ENCODE measurements around the gene U2AF1L4.

DNA sequence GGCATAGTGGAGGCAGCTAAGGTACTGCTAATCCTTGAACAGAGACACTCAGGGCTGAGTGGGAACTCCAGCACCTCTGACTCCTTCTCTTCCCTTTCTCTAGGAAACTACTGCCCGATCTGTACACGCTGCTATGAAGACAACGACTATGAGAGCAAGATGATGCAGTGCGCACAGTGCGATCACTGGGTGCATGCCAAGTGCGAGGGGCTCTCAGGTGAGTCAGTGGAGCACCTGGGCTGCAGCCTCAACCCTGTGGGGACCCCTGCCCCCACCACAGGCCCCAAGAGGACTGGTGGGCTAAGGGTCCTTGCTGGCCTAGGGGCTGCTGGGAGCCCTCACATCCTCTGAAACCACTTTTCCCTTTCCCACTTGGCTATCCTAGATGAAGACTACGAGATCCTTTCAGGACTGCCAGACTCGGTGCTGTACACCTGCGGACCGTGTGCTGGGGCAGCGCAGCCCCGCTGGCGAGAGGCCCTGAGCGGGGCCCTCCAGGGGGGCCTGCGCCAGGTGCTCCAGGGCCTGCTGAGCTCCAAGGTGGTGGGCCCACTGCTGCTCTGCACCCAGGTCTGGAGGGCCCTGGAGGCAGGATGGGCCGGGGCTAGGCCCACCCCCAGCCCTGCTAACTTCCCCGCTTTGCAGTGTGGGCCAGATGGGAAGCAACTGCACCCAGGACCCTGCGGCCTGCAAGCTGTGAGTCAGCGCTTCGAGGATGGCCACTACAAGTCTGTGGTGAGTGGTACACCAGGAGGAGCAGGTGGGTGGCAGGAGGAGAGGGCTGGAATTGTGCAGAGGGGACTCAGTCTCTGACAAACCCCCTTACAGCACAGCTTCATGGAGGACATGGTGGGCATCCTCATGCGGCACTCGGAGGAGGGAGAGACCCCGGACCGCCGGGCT is 17.9 kb downstream of the U2AF1L4 start:
- TF ChIP-seq CTCF (IDR thresholded peaks at IDR 0.05) (no peak), POLR2AphosphoS5 (IDR thresholded peaks at IDR 0.05) (no peak)
